Neural cell (in vitro differentiated cells): Measurements from ENCODE around the gene TPD52L3. TPM values are rescaled to one million over a fixed set of nuclear protein-coding genes. Genes with fewer than 3 reads are reported as not detected.

Experiments
- H2AFZ ChIP-seq: fragments of 200-600, 300-800 bp; sonication (generic), shearing (Covaris generic); 2 replicates; pipeline ENCODE4 v1.6.0; 2014; ENCODE audit warnings: low read depth, mild to moderate bottlenecking, antibody characterized with exemption, low read length, moderate library complexity
- H3F3A ChIP-seq: fragments of 200-600 bp; shearing (Covaris generic); 2 replicates; pipeline ENCODE4 v1.6.1; 2016; ENCODE audit warnings: mild to moderate bottlenecking, moderate library complexity, mixed read lengths, antibody characterized with exemption, low read length; ENCODE audit not compliant: insufficient read depth, poor library complexity, severe bottlenecking
- H3K27ac ChIP-seq: fragments of 200-600, 300-800 bp; sonication (generic), shearing (Covaris generic); 2 replicates; pipeline ENCODE4 v1.5.1; 2014; ENCODE audit warnings: mild to moderate bottlenecking, low read length, moderate library complexity
- H3K27me3 ChIP-seq: fragments of 300-800, 200-600 bp; sonication (generic), shearing (Covaris generic); 2 replicates; pipeline ENCODE4 v1.6.0; 2014; ENCODE audit warnings: mild to moderate bottlenecking, low read depth, low read length, moderate library complexity; ENCODE audit not compliant: insufficient read depth
- H3K36me3 ChIP-seq: fragments of 300-800, 200-600 bp; sonication (generic), shearing (Covaris generic); 2 replicates; pipeline ENCODE4 v1.5.1; 2014; ENCODE audit warnings: mild to moderate bottlenecking, antibody characterized with exemption, low read length, moderate library complexity; ENCODE audit not compliant: insufficient read depth
- H3K4me2 ChIP-seq: fragments of 300-800, 200-600 bp; sonication (generic), shearing (Covaris generic); 2 replicates; pipeline ENCODE4 v1.6.0; 2014; ENCODE audit warnings: mild to moderate bottlenecking, low read length
- H3K4me3 ChIP-seq: fragments of 300-800, 200-600 bp; sonication (generic), shearing (Covaris generic); 2 replicates; pipeline ENCODE4 v1.5.1; 2014; ENCODE audit warnings: mild to moderate bottlenecking, low read length, moderate library complexity
- H3K79me2 ChIP-seq: fragments of 200-600 bp; shearing (Covaris generic); replicated peaks from 2 replicates; pipeline ENCODE4 v1.6.0; 2014; ENCODE audit warnings: mild to moderate bottlenecking, low read length, moderate library complexity; ENCODE audit not compliant: insufficient read depth
- H3K9ac ChIP-seq: fragments of 300-800, 200-600 bp; sonication (generic), shearing (Covaris generic); 2 replicates; pipeline ENCODE4 v1.6.1; 2016; ENCODE audit warnings: mild to moderate bottlenecking, low read length, mixed read lengths
- H3K9me2 ChIP-seq: fragments of 200-600 bp; shearing (Covaris generic); 2 replicates; pipeline ENCODE4 v1.6.1; 2016; ENCODE audit warnings: mild to moderate bottlenecking, low read length, mixed read lengths; ENCODE audit not compliant: insufficient read depth
- H3K9me3 ChIP-seq: fragments of 200-600, 300-800 bp; sonication (generic), shearing (Covaris generic); 2 replicates; pipeline ENCODE4 v1.6.1; 2016; ENCODE audit warnings: mild to moderate bottlenecking, mixed run types, low read length, moderate library complexity, mixed read lengths
- H4K20me1 ChIP-seq: fragments of 200-600 bp; shearing (Covaris generic); 2 replicates; pipeline ENCODE4 v1.6.1; 2016; ENCODE audit warnings: mild to moderate bottlenecking, mixed run types; ENCODE audit not compliant: insufficient read depth
- CTCF ChIP-seq: fragments of 450-650 bp; IDR thresholded peaks from 2 replicates; pipeline ENCODE4 v1.5.1; 2014; ENCODE audit warnings: antibody characterized with exemption, mild to moderate bottlenecking, moderate library complexity; ENCODE audit not compliant: poor library complexity, severe bottlenecking
- EP300 ChIP-seq: fragments of 450-650 bp; conservative IDR thresholded peaks from 2 replicates; pipeline ENCODE4 v1.6.1; 2014; ENCODE audit warnings: antibody characterized with exemption, mild to moderate bottlenecking, moderate library complexity; ENCODE audit not compliant: poor library complexity, severe bottlenecking
- EZH2 ChIP-seq: fragments of 200-600, 300-800 bp; shearing (Covaris generic), sonication (generic); IDR thresholded peaks from 2 replicates; pipeline ENCODE4 v1.6.1; 2014; ENCODE audit warnings: antibody characterized with exemption, low read length, borderline replicate concordance, mild to moderate bottlenecking; ENCODE audit not compliant: insufficient read depth, poor library complexity, severe bottlenecking
- MXI1 ChIP-seq: fragments of 450-650 bp; conservative IDR thresholded peaks from 2 replicates; pipeline ENCODE4 v1.6.1; 2014; ENCODE audit warnings: antibody characterized with exemption, mild to moderate bottlenecking; ENCODE audit not compliant: poor library complexity, severe bottlenecking
- POLR2AphosphoS5 ChIP-seq: IDR thresholded peaks from 2 replicates; pipeline ENCODE4 v1.6.1; 2012
- RAD21 ChIP-seq: fragments of 450-650 bp; conservative IDR thresholded peaks from 2 replicates; pipeline ENCODE4 v1.6.1; 2014; ENCODE audit warnings: antibody characterized with exemption, mild to moderate bottlenecking, moderate library complexity
- REST ChIP-seq: IDR thresholded peaks from 2 replicates; pipeline ENCODE4 v1.6.1; 2012; ENCODE audit warnings: borderline replicate concordance
- SMC3 ChIP-seq: fragments of 450-650 bp; conservative IDR thresholded peaks from 2 replicates; pipeline ENCODE4 v1.6.1; 2014; ENCODE audit warnings: antibody characterized with exemption, mild to moderate bottlenecking, moderate library complexity; ENCODE audit not compliant: poor library complexity
- TAF1 ChIP-seq: IDR thresholded peaks from 2 replicates; pipeline ENCODE4 v1.6.1; 2012; ENCODE audit warnings: low read depth
- polyA plus RNA-seq: library from polyadenylated mRNA; depleted of rRNA; stranded (reverse); fragments of >200 nt; gene quantifications from 2 replicates; pipeline ENCODE4 v1.2.3, GENCODE V29; 2014

TPD52L3 gene
- polyA plus RNA-seq, 1 donor from 2014 or later = not detected

GRCh38 chr9:6356441-6356840 lies 28.3 kb downstream of the TPD52L3 start:
- Histone ChIP-seq H3K4me3 (no peak overlapping the region), H3F3A (no peaks in the 10 kb centered on the region), H3K9me2 (no peaks in the 10 kb centered on the region), H3K79me2 (no peaks in the 10 kb centered on the region), H3K27ac (no peak overlapping the region), H3K4me2 (no peak overlapping the region), H3K9me3 (no peaks in the 10 kb centered on the region), H3K36me3 (no peaks in the 10 kb centered on the region), H4K20me1 (no peaks in the 10 kb centered on the region), H3K27me3 (no peaks in the 10 kb centered on the region), H3K9ac (no peak overlapping the region), H2AFZ (no peak overlapping the region)
- TF ChIP-seq POLR2AphosphoS5 (no peak), RAD21 (no peak), MXI1 (no peak), EP300 (no peak), SMC3 (no peak), REST (no peak)

GRCh38 chr9:6356904-6357303 lies 28.7 kb downstream of the TPD52L3 start:
- Histone ChIP-seq H3K79me2 (no peaks in the 10 kb centered on the region), H3K27me3 (no peaks in the 10 kb centered on the region), H3K4me3 (no peak overlapping the region), H3K36me3 (no peaks in the 10 kb centered on the region), H2AFZ (no peak overlapping the region), H3K9ac (no peak overlapping the region), H3F3A (no peaks in the 10 kb centered on the region), H3K4me2 (no peak overlapping the region), H3K9me3 (no peaks in the 10 kb centered on the region), H4K20me1 (no peaks in the 10 kb centered on the region), H3K9me2 (no peaks in the 10 kb centered on the region), H3K27ac (no peak overlapping the region)
- TF ChIP-seq MXI1 (no peak), REST (no peak), TAF1 (no peak), RAD21 (no peak), SMC3 (no peak), EP300 (no peak), CTCF (no peak), POLR2AphosphoS5 (no peak), EZH2 (no peak)
